ENCODE measurements around the gene JCAD. TPM values are rescaled to one million over a fixed set of nuclear protein-coding genes. Genes with fewer than 3 reads are reported as not detected.
"Not testable (repeated sequence)": the region's sequence is repeated elsewhere in the genome, so short reads cannot be mapped to it uniquely, and the experiment has no call there.

Gene JCAD
- total RNA-seq, 2 donors from 2014 or later, result 0.23 TPM; not detected in 1

GRCh38 chr10:29998142-29998808, 61.1 kb downstream of the JCAD start:
- no peak overlapping the region for H3K27ac Mint-ChIP-seq
- H3K36me3 Mint-ChIP-seq (ENCODE audit: low read depth), result peaks cover 2% of the 10 kb centered on the region
- H3K4me3 Mint-ChIP-seq, result no peak overlapping the region
- H3K9me3 ChIP-seq (ENCODE audit: control insufficient read depth, low read length, poor library complexity, severe bottlenecking), result no peaks in the 10 kb centered on the region
- ATAC-seq (peak; percentile 86), DNase-seq (peak; percentile 33 to 63 (median 49))
- peaks cover 78% of the 10 kb centered on the region for H3K27me3 Mint-ChIP-seq
- peaks cover 11% of the 10 kb centered on the region for H3K4me1 Mint-ChIP-seq

- peaks cover 72% of the 10 kb centered on the region for H3K27me3 Mint-ChIP-seq
These were observed 64.6 kb downstream of the JCAD start for GRCh38 chr10:29994811-29995210.

GRCh38 chr10:29993319-29993915, 66.0 kb downstream of the JCAD start:
- peaks cover 68% of the 10 kb centered on the region for H3K27me3 Mint-ChIP-seq
- no peaks in the 10 kb centered on the region for H3K9me3 ChIP-seq (ENCODE audit: control insufficient read depth, low read length, poor library complexity, severe bottlenecking)
- ATAC-seq (no peak), DNase-seq (no peak)
- peaks cover 2% of the 10 kb centered on the region for H3K36me3 Mint-ChIP-seq (ENCODE audit: low read depth)
- H3K4me1 Mint-ChIP-seq, result peaks cover 7% of the 10 kb centered on the region
- no peak overlapping the region for H3K27ac Mint-ChIP-seq
- H3K4me3 Mint-ChIP-seq, result no peak overlapping the region

More at GRCh38 chr10:29994811-29995210, 64.6 kb downstream of the JCAD start:
- peaks cover 2% of the 10 kb centered on the region for H3K36me3 Mint-ChIP-seq (ENCODE audit: low read depth)
- no peaks in the 10 kb centered on the region for H3K9me3 ChIP-seq (ENCODE audit: control insufficient read depth, low read length, poor library complexity, severe bottlenecking)
- H3K27ac Mint-ChIP-seq, result no peak overlapping the region
- no peak for ATAC-seq
- no peak overlapping the region for H3K4me3 Mint-ChIP-seq
- no peak for DNase-seq
- peaks cover 8% of the 10 kb centered on the region for H3K4me1 Mint-ChIP-seq

GRCh38 chr10:29992914-29993313, 66.5 kb downstream of the JCAD start:
- no peaks in the 10 kb centered on the region for H3K9me3 ChIP-seq (ENCODE audit: control insufficient read depth, low read length, poor library complexity, severe bottlenecking)
- H3K4me1 Mint-ChIP-seq, result peaks cover 2% of the 10 kb centered on the region
- no peak overlapping the region for H3K4me3 Mint-ChIP-seq
- H3K27me3 Mint-ChIP-seq, result peaks cover 68% of the 10 kb centered on the region
- H3K27ac Mint-ChIP-seq, result no peak overlapping the region
- DNase-seq, result no peak
- ATAC-seq, result no peak
- H3K36me3 Mint-ChIP-seq (ENCODE audit: low read depth), result peaks cover 2% of the 10 kb centered on the region

GRCh38 chr10:29991382-29991781, 68.0 kb downstream of the JCAD start:
- H3K27me3 Mint-ChIP-seq, result peaks cover 61% of the 10 kb centered on the region
- ATAC-seq, result no peak
- no peaks in the 10 kb centered on the region for H3K36me3 Mint-ChIP-seq (ENCODE audit: low read depth)
- no peaks in the 10 kb centered on the region for H3K9me3 ChIP-seq (ENCODE audit: control insufficient read depth, low read length, poor library complexity, severe bottlenecking)
- no peak overlapping the region for H3K4me3 Mint-ChIP-seq
- H3K27ac Mint-ChIP-seq, result no peak overlapping the region
- DNase-seq, result no peak
- no peaks in the 10 kb centered on the region for H3K4me1 Mint-ChIP-seq

- H3K4me1 Mint-ChIP-seq, result no peaks in the 10 kb centered on the region
- H3K27me3 Mint-ChIP-seq, result peaks cover 26% of the 10 kb centered on the region
- ATAC-seq (no peak), DNase-seq (no peak)
- no peak overlapping the region for H3K4me3 Mint-ChIP-seq
- no peaks in the 10 kb centered on the region for H3K36me3 Mint-ChIP-seq (ENCODE audit: low read depth)
- no peak overlapping the region for H3K27ac Mint-ChIP-seq
- no peaks in the 10 kb centered on the region for H3K9me3 ChIP-seq (ENCODE audit: control insufficient read depth, low read length, poor library complexity, severe bottlenecking)
These were observed 71.9 kb downstream of the JCAD start for GRCh38 chr10:29987471-29987870.

GRCh38 chr10:29982997-29983648, 76.3 kb downstream of the JCAD start:
- Mint-ChIP-seq H3K27me3 (peaks cover 7% of the 10 kb centered on the region), H3K27ac (no peak overlapping the region), H3K4me1 (no peaks in the 10 kb centered on the region), H3K4me3 (no peak overlapping the region), H3K36me3 (ENCODE audit: low read depth) (no peaks in the 10 kb centered on the region)
- ATAC-seq, result no peak
- no peak for DNase-seq
- no peaks in the 10 kb centered on the region for H3K9me3 ChIP-seq (ENCODE audit: control insufficient read depth, low read length, poor library complexity, severe bottlenecking)

GRCh38 chr10:29981510-29981909, 77.9 kb downstream of the JCAD start:
- no peaks in the 10 kb centered on the region for H3K4me1 Mint-ChIP-seq

GRCh38 chr10:29980084-29980483, 79.3 kb downstream of the JCAD start:
- no peak for DNase-seq

More at GRCh38 chr10:29981510-29981909, 77.9 kb downstream of the JCAD start:
- no peak for ATAC-seq
- H3K27ac Mint-ChIP-seq, result no peak overlapping the region
- no peak for DNase-seq
- H3K36me3 Mint-ChIP-seq (ENCODE audit: low read depth), result no peaks in the 10 kb centered on the region
- no peak overlapping the region for H3K4me3 Mint-ChIP-seq
- H3K9me3 ChIP-seq (ENCODE audit: control insufficient read depth, low read length, poor library complexity, severe bottlenecking), result no peaks in the 10 kb centered on the region
- H3K27me3 Mint-ChIP-seq, result no peaks in the 10 kb centered on the region

GRCh38 chr10:29979421-29979779, 80.0 kb downstream of the JCAD start:
- H3K27ac Mint-ChIP-seq; ATAC-seq; H3K4me1 Mint-ChIP-seq; H3K9me3 ChIP-seq (ENCODE audit: control insufficient read depth, low read length, poor library complexity, severe bottlenecking); DNase-seq; H3K36me3 Mint-ChIP-seq (ENCODE audit: low read depth); H3K27me3 Mint-ChIP-seq; H3K4me3 Mint-ChIP-seq: not testable (repeated sequence)

More at GRCh38 chr10:29980084-29980483, 79.3 kb downstream of the JCAD start:
- H3K27ac Mint-ChIP-seq, result no peak overlapping the region
- no peak for ATAC-seq
- H3K27me3 Mint-ChIP-seq, result no peaks in the 10 kb centered on the region
- no peaks in the 10 kb centered on the region for H3K9me3 ChIP-seq (ENCODE audit: control insufficient read depth, low read length, poor library complexity, severe bottlenecking)
- H3K36me3 Mint-ChIP-seq (ENCODE audit: low read depth), result no peaks in the 10 kb centered on the region
- no peak overlapping the region for H3K4me3 Mint-ChIP-seq
- no peaks in the 10 kb centered on the region for H3K4me1 Mint-ChIP-seq

- ATAC-seq, result no peak
- Mint-ChIP-seq H3K36me3 (ENCODE audit: low read depth) (no peaks in the 10 kb centered on the region), H3K4me1 (no peaks in the 10 kb centered on the region), H3K27ac (no peak overlapping the region), H3K27me3 (peaks cover 8% of the 10 kb centered on the region), H3K4me3 (no peak overlapping the region)
- DNase-seq, result no peak
- no peaks in the 10 kb centered on the region for H3K9me3 ChIP-seq (ENCODE audit: control insufficient read depth, low read length, poor library complexity, severe bottlenecking)
These were observed 82.2 kb downstream of the JCAD start for GRCh38 chr10:29977171-29977570.

- DNase-seq, result no peak
- Mint-ChIP-seq H3K27ac (no peak overlapping the region), H3K4me3 (no peak overlapping the region), H3K27me3 (peaks cover 11% of the 10 kb centered on the region), H3K36me3 (ENCODE audit: low read depth) (no peaks in the 10 kb centered on the region), H3K4me1 (no peaks in the 10 kb centered on the region)
- no peak for ATAC-seq
- no peaks in the 10 kb centered on the region for H3K9me3 ChIP-seq (ENCODE audit: control insufficient read depth, low read length, poor library complexity, severe bottlenecking)
These were observed 83.3 kb downstream of the JCAD start for GRCh38 chr10:29976134-29976533.

GRCh38 chr10:29974773-29975172, 84.6 kb downstream of the JCAD start:
- H3K4me1 Mint-ChIP-seq, result no peaks in the 10 kb centered on the region
- no peak for DNase-seq
- H3K9me3 ChIP-seq (ENCODE audit: control insufficient read depth, low read length, poor library complexity, severe bottlenecking), result no peaks in the 10 kb centered on the region
- no peak for ATAC-seq
- H3K36me3 Mint-ChIP-seq (ENCODE audit: low read depth), result no peaks in the 10 kb centered on the region
- no peak overlapping the region for H3K27ac Mint-ChIP-seq
- H3K4me3 Mint-ChIP-seq, result no peak overlapping the region
- H3K27me3 Mint-ChIP-seq, result peaks cover 11% of the 10 kb centered on the region

All from T-helper 17 cell (primary cell).